Body of pancreas (tissue), 4 donors: ENCODE measurements around the gene TOR4A. TPM values are rescaled to one million over a fixed set of nuclear protein-coding genes. Genes with fewer than 3 reads are reported as not detected.

Source experiments
- ATAC-seq: fragments of 150-250 bp; one replicate; pipeline ENCODE4 v1.9.1; 2016
- DNase-seq, 4 donors: peaks; one replicate each; pipeline ENCODE4 v3.0.0-alpha.2; 2019
- H3K27ac ChIP-seq, 4 donors: fragments of 200-600 bp; sonication (generic); 1 replicate in 3 of 4; 2 replicates in 1 of 4; pipeline versions ENCODE4 v1.5.1 to v1.6.1; 2016 to 2019; ENCODE audit warnings: mild to moderate bottlenecking in 1 of 4, mixed read lengths in 1 of 4, moderate library complexity in 1 of 4
- H3K27me3 ChIP-seq, 2 donors: fragments of 200-600 bp; sonication (generic); one replicate each; pipeline ENCODE4 v1.6.0; 2016; ENCODE audit warnings: mild to moderate bottlenecking in 1 of 2
- H3K36me3 ChIP-seq, 2 donors: fragments of 200-600 bp; sonication (generic); replicated peaks in 1 of 2; 2 replicates each; pipeline ENCODE4 v1.5.1; 2016; ENCODE audit warnings: low read depth in 2 of 2; ENCODE audit not compliant: insufficient read depth in 1 of 2
- H3K4me1 ChIP-seq: fragments of 200-600 bp; sonication (generic); one replicate; pipeline ENCODE4 v1.6.0; 2016
- H3K4me3 ChIP-seq, 2 donors: fragments of 200-600 bp; sonication (generic); 1 replicate in 1 of 2; 2 replicates in 1 of 2; pipeline ENCODE4 v1.5.1; 2016 to 2019
- H3K9me3 ChIP-seq, 3 donors: fragments of 200-600 bp; sonication (generic); 1 replicate in 2 of 3; 2 replicates in 1 of 3; pipeline ENCODE4 v1.5.1; 2016
- CTCF ChIP-seq, 7 experiments: fragments of 450-650 bp in 4 of 7; fragments of 200-600 bp in 3 of 7; sonication (generic) in 3 of 7; IDR thresholded peaks; one replicate each; pipeline ENCODE4 v1.5.1; 2016 to 2019; ENCODE audit warnings: antibody characterized with exemption in 7 of 7
- POLR2A ChIP-seq, 3 donors: fragments of 450-650 bp; IDR thresholded peaks; one replicate each; pipeline ENCODE4 v1.6.1; 2016; ENCODE audit warnings: antibody characterized with exemption in 3 of 3, mild to moderate bottlenecking in 2 of 3
- WGBS, 2 donors: methylation state at CpG; one replicate each; pipeline ENCODE4 v1.1.5; 2017; 5-methylcytosine and 5-hydroxymethylcytosine counted together
- intact Hi-C: fragments of 100-400 bp; cut with DNase I; formaldehyde crosslinking; loops from one replicate; pipeline ENCODE4 v1.15.1; 2023
- total RNA-seq, 2 donors: library from RNA; depleted of rRNA; stranded (reverse); fragments of >200 nt; gene quantifications; one replicate each; pipeline ENCODE4 v1.1.0, GENCODE V29; 2016

TOR4A gene
- total RNA-seq, 2 donors from 2014 or later, result 9.9 to 12.2 TPM

- Histone ChIP-seq H3K4me1 (peaks cover 36% of the 10 kb centered on the region), H3K27me3 (no peaks in the 10 kb centered on the region), H3K36me3 (peaks cover 2 to 7% of the 10 kb centered on the region in 2 donors), H3K27ac (peak overlapping the region in 1 of 4 donors; percentile 5), H3K9me3 (no peaks in the 10 kb centered on the region), H3K4me3 (no peak overlapping the region)
- DNase-seq (no peak), ATAC-seq (no peak)
- TF ChIP-seq POLR2A (IDR thresholded peaks at IDR 0.05), result no peak
- no peak for TF ChIP-seq CTCF (IDR thresholded peaks at IDR 0.05)
- WGBS, 2 donors, result 74 to 85% methylated on average over 10 of the region's 10 CpGs
- intact Hi-C loops, result no loop called here
Measured at GRCh38 chr9:137275203-137275587, 2.3 kb upstream of the TOR4A start.

GRCh38 chr9:137275588-137276472 is 1.7 kb upstream of the TOR4A start:
- no peak for TF ChIP-seq POLR2A (IDR thresholded peaks at IDR 0.05)
- no peak for TF ChIP-seq CTCF (IDR thresholded peaks at IDR 0.05)
- Histone ChIP-seq H3K36me3 (peaks cover 2 to 7% of the 10 kb centered on the region in 2 donors), H3K9me3 (no peaks in the 10 kb centered on the region), H3K4me3 (no peak overlapping the region), H3K4me1 (peaks cover 36% of the 10 kb centered on the region), H3K27me3 (no peaks in the 10 kb centered on the region), H3K27ac (peak overlapping the region; percentile 7 to 92 (median 90))
- intact Hi-C loops, result no loop called here
- no peak for ATAC-seq
- peak in 1 of 4 donors; percentile 12 for DNase-seq
- WGBS, 2 donors, result 84 to 85% methylated on average over 21 to 23 of the region's 24 CpGs

GRCh38 chr9:137276473-137277328 is 825 bp upstream of the TOR4A start:
- Histone ChIP-seq H3K27ac (peak overlapping the region; percentile 74 to 92 (median 90)), H3K27me3 (no peaks in the 10 kb centered on the region), H3K36me3 (peaks cover 2 to 7% of the 10 kb centered on the region in 2 donors), H3K4me3 (no peak overlapping the region), H3K9me3 (no peaks in the 10 kb centered on the region), H3K4me1 (peaks cover 36% of the 10 kb centered on the region)
- 43 to 44% methylated on average over 15 to 24 of the region's 30 CpGs for WGBS, 2 donors
- DNase-seq (peak; percentile 61 to 76 (median 75)), ATAC-seq (peak; percentile 52)
- intact Hi-C loops, result no loop called here
- no peak for TF ChIP-seq POLR2A (IDR thresholded peaks at IDR 0.05)
- no peak for TF ChIP-seq CTCF (IDR thresholded peaks at IDR 0.05)

GRCh38 chr9:137278061-137278701 is 655 bp downstream of the TOR4A start:
- Histone ChIP-seq H3K4me3 (no peak overlapping the region), H3K4me1 (peaks cover 30% of the 10 kb centered on the region), H3K36me3 (no peaks in the 10 kb centered on the region), H3K9me3 (no peaks in the 10 kb centered on the region), H3K27ac (peak overlapping the region; percentile 74 to 92 (median 90)), H3K27me3 (no peaks in the 10 kb centered on the region)
- TF ChIP-seq CTCF (IDR thresholded peaks at IDR 0.05) (no peak), POLR2A (IDR thresholded peaks at IDR 0.05) (no peak)
- peak in 1 of 4 donors; percentile 33 for DNase-seq
- no peak for ATAC-seq
- 31 to 43% methylated on average over 15 to 36 of the region's 54 CpGs for WGBS, 2 donors
- intact Hi-C loops, result no loop called here
